ENCODE measurements around the gene CDC42SE2.
"Not testable (repeated sequence)": the region's sequence is repeated elsewhere in the genome, so short reads cannot be mapped to it uniquely, and the experiment has no call there.

Gene CDC42SE2

GRCh38 chr5:131396630-131397273 is 132.9 kb downstream of the CDC42SE2 start:
- DNase-seq: no peak

DNA sequence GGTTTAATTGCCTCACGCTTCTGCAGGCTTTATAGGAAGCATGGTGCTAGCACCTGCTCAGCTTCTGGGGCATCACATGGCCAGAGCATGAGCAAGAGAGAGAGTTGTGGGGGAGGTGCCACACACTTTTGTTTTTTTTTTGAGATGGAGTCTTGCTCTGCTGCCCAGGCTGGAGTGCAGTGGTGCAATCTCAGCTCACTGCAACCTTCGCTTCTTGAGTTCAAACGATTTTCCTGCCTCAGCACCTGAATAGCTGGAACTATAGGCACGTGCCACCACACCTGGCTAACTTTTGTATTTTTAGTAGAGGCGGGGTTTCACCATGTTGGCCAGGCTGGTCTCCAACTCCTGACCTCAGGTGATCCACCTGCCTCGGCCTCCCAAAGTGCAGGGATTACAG is 135.2 kb downstream of the CDC42SE2 start:
- not testable (repeated sequence) for DNase-seq

DNA sequence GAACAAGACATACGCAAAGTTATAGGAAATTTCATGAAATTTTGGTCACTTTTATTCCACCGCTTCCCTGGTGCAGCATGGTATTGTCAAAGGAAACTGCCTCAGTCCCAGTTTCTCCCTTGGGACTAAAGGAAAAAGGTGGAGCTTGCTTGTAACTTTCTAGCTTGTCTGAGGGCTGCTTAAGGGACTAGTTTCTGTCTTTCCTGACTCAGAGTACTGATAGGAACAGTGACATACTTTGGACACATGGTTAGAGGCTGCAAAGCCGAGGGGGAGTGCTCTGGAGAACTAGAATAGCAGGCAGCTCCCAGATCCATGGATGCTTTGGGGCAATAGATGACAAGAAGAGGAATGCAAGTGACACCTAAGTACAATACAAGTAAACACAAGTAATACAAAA is 136.7 kb downstream of the CDC42SE2 start:
- no peak for DNase-seq

- no peak for DNase-seq
These were observed 141.8 kb downstream of the CDC42SE2 start for GRCh38 chr5:131405674-131406073.

- no peak for DNase-seq
These were observed 142.2 kb downstream of the CDC42SE2 start for GRCh38 chr5:131406076-131406475.

GRCh38 chr5:131406975-131407638 is 143.3 kb downstream of the CDC42SE2 start:
- DNase-seq: no peak

DNA sequence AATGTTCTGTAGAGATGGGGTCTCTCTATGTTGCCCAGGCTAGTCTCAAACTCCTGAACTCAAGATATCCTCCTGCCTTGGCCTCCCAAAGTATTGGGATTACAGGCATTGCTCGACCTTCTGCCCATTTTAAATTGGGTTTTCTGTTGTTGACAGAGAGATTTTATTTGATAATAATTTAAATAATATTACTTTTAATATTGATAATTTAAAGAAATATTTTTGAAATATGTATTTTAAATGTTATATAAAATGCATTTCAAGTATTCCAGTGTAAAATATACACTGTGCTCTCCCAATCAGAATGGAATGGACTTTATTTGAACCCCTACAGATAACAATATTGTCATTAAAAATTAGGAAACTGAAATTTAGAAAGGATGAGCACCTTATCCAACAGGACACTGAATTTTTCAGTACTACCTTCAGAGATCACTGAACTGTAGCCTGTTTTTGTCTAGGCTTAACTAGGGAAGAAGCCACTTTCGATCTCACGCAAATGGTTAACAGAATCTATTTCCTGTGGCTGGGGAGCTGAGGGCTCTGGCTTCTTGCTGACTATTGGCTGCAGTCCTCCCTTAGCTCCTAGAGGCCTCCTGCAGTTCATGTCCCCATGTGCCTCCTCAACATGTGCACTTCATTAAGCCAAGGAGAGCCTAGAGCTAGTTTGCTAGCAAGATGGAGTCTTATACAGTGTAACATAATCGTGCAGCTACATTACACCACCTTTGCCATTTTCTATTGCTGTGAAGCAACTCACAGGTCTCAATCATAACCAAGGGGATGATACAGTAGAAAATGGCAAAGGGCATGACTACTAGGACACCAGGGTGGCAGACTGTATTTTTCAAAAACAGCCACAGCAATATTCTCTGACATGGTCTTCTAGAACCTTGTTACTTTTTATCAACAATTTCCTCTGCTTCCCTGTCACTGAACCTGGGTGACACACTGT is 150.0 kb downstream of the CDC42SE2 start:
- peak; percentile 37 for DNase-seq

DNA sequence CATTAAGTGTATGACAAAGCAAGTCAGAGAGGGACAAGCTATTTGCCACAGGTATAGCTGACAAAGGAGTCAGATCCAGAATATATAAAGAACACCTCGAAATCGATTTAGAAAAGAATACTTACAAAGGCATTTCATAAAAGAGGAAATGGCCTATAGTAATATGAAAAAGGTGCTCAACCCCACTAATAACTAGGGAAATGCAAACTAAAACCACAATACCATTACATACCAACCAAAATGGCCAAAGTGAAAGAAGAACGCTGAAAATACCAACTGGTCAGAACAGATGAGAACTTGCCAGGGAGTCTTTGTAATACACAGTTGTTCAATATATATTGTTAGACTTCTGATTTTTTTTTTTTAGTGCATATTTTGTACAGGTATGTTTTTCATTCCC is 152.9 kb downstream of the CDC42SE2 start:
- DNase-seq: no peak

- DNase-seq: peak; percentile 89
These were observed 153.5 kb downstream of the CDC42SE2 start for GRCh38 chr5:131417240-131417869.

DNA sequence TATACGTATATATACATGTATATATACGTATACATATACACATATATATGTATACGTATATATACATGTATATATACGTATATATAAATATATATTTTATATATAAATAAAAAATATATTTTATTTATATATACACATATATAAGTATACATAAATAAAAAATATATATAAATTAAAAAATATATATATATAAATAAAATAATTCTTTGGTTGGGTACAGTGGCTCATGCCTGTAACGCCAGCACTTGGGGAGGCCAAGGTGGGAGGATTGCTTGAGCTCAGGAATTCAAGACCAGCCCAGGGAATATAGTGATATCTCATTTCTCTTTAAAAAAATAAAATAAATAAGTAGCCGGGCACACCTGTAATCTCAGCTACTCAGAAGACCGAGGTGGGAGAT is 155.0 kb downstream of the CDC42SE2 start:
- DNase-seq: no peak

DNA sequence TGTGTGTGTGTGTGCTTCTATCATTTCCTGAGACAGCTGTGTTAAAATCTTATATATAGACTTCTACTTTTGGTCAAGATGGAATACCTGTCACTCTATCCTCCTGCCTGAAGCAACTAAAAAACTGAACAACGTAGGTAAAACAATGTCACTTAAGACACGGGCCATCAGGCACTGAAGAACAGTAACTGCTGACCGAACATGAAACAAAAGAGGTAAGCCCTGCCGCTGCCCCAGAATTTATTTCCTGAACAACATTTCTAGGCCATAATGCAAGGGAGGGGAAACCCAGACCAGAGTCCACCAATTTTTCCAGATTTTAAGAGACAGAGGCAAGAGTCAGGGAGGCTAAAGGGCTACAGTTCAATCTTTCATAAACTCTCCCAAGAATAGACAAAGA is 156.0 kb downstream of the CDC42SE2 start:
- DNase-seq: no peak

- DNase-seq: no peak
These were observed 159.2 kb downstream of the CDC42SE2 start for GRCh38 chr5:131423056-131423455.

DNA sequence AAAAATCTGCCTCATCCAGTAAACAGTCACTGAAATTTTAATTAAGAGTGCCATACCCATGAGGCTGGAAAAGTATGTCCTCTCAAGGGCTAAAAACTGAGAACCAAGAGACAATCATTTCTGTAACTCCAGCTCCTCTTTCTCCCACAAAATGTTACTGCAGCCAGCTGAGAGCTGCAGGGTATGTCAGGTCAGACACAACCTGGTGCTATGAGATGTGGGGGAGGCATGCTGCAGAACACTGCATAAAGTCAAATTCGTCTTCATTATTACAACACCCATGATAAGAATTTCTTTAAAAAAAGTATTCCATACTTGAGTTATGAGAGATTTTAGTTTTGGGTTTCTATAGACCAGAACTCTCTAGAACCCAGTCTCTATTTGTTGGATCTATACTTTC is 162.2 kb downstream of the CDC42SE2 start:
- no peak for DNase-seq

- no peak for DNase-seq
These were observed 166.9 kb downstream of the CDC42SE2 start for GRCh38 chr5:131430794-131431193.

DNA sequence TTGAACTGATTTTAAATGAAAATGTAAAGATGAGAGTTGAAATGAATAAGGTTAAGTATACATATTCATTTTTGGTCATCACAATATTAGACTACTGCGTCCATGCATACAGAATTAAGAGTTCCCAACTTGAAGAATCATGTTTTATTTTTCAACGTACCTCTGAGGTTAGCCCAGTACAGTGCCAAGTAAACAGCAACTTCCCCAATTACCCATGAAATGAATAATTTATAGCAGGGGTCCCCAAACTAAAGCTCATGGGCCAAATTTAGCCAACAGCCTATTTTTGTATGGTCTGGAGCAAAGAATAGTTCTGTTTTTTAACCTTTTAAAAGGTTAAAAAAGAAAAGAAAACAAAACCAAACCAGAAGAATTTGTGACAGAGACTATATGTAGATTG is 167.9 kb downstream of the CDC42SE2 start:
- no peak for DNase-seq

- DNase-seq: no peak
These were observed 169.3 kb downstream of the CDC42SE2 start for GRCh38 chr5:131433109-131433508.

DNA sequence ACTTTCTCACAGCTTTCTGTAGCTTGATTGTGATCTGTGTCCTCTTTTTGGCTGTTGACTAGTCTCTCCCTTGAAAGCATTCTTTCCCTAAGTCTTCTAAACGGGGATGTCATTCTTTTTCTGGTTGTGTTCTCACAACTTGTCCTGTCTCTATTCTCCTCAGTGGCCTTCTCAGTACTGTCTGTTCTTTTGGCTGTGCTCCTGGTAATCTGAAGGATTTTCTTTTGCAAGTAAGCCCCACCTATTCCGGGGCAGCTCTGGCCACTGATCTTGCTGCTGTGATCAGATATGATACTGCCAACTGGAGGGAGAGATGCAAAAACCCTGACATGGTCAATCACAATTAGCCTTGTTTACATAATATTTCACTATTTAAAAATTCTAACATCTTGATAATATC is 172.2 kb downstream of the CDC42SE2 start:
- no peak for DNase-seq

GRCh38 chr5:131441184-131441583 is 177.3 kb downstream of the CDC42SE2 start:
- DNase-seq: no peak

Measured in stimulated activated CD4-positive, alpha-beta T cell treated with anti-CD3 and anti-CD28 coated beads, Interleukin-4, amount 100 ng/mL, for 24 hours (primary cell).